Adrenal gland (tissue), 12 donors: Measurements from ENCODE around the gene CHDH. TPM values are rescaled to one million over a fixed set of nuclear protein-coding genes. Genes with fewer than 3 reads are reported as not detected.

ENCODE experiments used
- DNase-seq, 7 donors: peaks; one replicate each; pipeline ENCODE4 v3.0.0-alpha.2; 2019 to 2020
- H3K27ac ChIP-seq, 5 donors: fragments of 200-600 bp; sonication (generic) in 4 of 5; 1 replicate in 3 of 5; 2 replicates in 2 of 5; pipeline versions ENCODE4 v1.5.1 to v1.8.0; 2016 to 2020; ENCODE audit warnings: mild to moderate bottlenecking in 1 of 5
- H3K27me3 ChIP-seq: fragments of 200-600 bp; 2 replicates; pipeline ENCODE4 v1.8.0; 2021
- H3K36me3 ChIP-seq, 2 donors: fragments of 200-600 bp; replicated peaks in 1 of 2; 1 replicate in 1 of 2; 2 replicates in 1 of 2; pipeline versions ENCODE4 v1.5.1 to v1.8.0; 2018 to 2022
- H3K4me1 ChIP-seq, 2 donors: fragments of 200-600 bp; replicated peaks in 1 of 2; 1 replicate in 1 of 2; 2 replicates in 1 of 2; pipeline versions ENCODE4 v1.5.1 to v1.8.0; 2018 to 2021
- H3K4me3 ChIP-seq, 4 donors: fragments of 200-600 bp; sonication (generic) in 3 of 4; one replicate each; pipeline ENCODE4 v1.5.1; 2016 to 2018
- H3K9me3 ChIP-seq, 3 donors: fragments of 200-600 bp; sonication (generic) in 1 of 3; replicated peaks in 1 of 3; 1 replicate in 2 of 3; 2 replicates in 1 of 3; pipeline versions ENCODE4 v1.5.1 to v1.8.0; 2016 to 2021
- POLR2A ChIP-seq, 2 donors: fragments of 450-650 bp; IDR thresholded peaks; one replicate each; pipeline ENCODE4 v1.6.1; 2017; ENCODE audit warnings: antibody characterized with exemption in 2 of 2, mild to moderate bottlenecking in 2 of 2, moderate library complexity in 1 of 2
- WGBS, 4 donors: extraction: QIAGEN DNeasy Blood & Tissue Kit in 2 of 4; methylation state at CpG; one replicate each; pipeline versions ENCODE4 v1.1.5 to v1.1.7; 2013 to 2017; 5-methylcytosine and 5-hydroxymethylcytosine counted together
- intact Hi-C, 2 donors: fragments of 100-400 bp; cut with DNase I; formaldehyde crosslinking; loops; one replicate each; pipeline versions ENCODE4 v1.14.1 to v1.15.0; 2022 to 2023
- polyA plus RNA-seq, 3 donors: library from polyadenylated mRNA; stranded (reverse); fragments of 200-250 nt in 2 of 3; fragments of 350-450 nt in 1 of 3; fragmentation: Illumina TruSeq in 1 of 3; extraction: RNeasy Lipid Tissue Mini Kit (QIAGEN cat#74804) in 1 of 3; gene quantifications; one replicate each; pipeline ENCODE4 v1.2.3, GENCODE V29; 2013 to 2014
- total RNA-seq, 9 donors: library from RNA; depleted of rRNA in 4 of 9; stranded (reverse); fragments of >200 nt in 4 of 9; fragments of 120-200 nt in 1 of 9; fragmentation: NEBNext Ultra II Directional in 1 of 9; extraction: Animal tissue kit (Norgen Biotek cat#: 25700) in 1 of 9; gene quantifications; one replicate each; pipeline versions ENCODE4 v1.1.0 to v1.2.4, GENCODE V29; 2013 to 2023
- TF ChIP-seq, protein P1 (sequence below), 6 experiments: fragments of 450-650 bp in 4 of 6; fragments of 200-600 bp in 2 of 6; sonication (generic) in 1 of 6; IDR thresholded peaks; 1 replicate in 5 of 6; 2 replicates in 1 of 6; pipeline versions ENCODE4 v1.5.1 to v1.8.0; 2016 to 2021; ENCODE audit warnings: antibody characterized with exemption in 6 of 6, mild to moderate bottlenecking in 2 of 6, moderate library complexity in 1 of 6
- donor health status: healthy with polysubstance abuse.
- donor health status: Bipolar disorder and iron deficiency.
- donor health status: DM: yes; HTN: yes; CAD: no.
- donor health status: DM: no; HTN: no; CAD: no.
- donor health status: DM: no; HTN: no; CAD: no.
- donor health status: DM: yes; HTN: yes; CAD: no.

Gene CHDH
- total and polyA plus RNA-seq, 12 donors: 0.17 to 29.6 (median 5.3) TPM

DNA sequence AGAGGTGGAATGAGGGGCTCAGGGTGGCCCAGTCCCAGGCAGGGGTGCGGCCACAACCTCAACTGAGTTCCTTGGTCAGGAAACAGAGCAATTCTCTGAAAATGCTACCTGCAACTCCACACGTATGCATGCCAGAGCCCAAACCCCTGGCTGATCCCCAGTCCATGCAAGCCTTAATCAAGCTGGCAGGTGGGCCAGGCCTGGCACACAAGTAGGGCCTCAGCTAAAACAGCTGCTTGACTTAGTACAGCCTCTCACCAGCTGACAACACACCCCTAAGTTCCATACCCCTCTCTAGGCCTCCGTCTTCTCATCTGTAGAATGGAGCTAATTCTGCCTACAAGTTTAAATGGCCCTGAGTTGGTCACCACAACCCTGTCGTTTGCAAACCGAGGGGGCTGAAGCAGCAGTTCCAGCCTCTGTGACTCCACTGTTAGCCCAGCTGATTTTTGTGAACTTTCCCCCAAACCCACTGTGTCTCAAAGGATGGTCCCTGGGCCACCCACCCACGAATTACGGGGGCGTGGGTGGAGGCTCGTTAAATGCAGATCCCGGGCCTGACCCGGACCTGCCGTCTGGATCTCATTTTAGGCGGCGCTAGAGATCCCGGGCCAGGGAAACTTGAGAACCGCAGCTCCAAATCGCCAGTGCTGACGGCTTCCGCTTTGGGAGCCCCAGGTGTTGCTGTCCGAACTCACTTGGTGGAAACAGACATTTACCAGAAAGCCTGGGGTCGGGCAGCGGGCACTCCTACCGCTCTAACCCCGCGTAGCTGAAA is 927 bp downstream of the CHDH start:
- intact Hi-C loops: no loop called here
- DNase-seq: peak; percentile 49 to 78 (median 67)
- 20 to 24% (median 22%) methylated on average over 11 to 25 of the region's 25 CpGs for WGBS, 4 donors

GRCh38 chr3:53844262-53845102 is 1.7 kb downstream of the CHDH start:
- no peaks in the 10 kb centered on the region for H3K9me3 ChIP-seq
- TF ChIP-seq, protein P1, sequence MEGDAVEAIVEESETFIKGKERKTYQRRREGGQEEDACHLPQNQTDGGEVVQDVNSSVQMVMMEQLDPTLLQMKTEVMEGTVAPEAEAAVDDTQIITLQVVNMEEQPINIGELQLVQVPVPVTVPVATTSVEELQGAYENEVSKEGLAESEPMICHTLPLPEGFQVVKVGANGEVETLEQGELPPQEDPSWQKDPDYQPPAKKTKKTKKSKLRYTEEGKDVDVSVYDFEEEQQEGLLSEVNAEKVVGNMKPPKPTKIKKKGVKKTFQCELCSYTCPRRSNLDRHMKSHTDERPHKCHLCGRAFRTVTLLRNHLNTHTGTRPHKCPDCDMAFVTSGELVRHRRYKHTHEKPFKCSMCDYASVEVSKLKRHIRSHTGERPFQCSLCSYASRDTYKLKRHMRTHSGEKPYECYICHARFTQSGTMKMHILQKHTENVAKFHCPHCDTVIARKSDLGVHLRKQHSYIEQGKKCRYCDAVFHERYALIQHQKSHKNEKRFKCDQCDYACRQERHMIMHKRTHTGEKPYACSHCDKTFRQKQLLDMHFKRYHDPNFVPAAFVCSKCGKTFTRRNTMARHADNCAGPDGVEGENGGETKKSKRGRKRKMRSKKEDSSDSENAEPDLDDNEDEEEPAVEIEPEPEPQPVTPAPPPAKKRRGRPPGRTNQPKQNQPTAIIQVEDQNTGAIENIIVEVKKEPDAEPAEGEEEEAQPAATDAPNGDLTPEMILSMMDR (IDR thresholded peaks at IDR 0.05): no peak
- no peak for TF ChIP-seq POLR2A (IDR thresholded peaks at IDR 0.05)
- H3K4me3 ChIP-seq: peak overlapping the region in 1 of 4 donors; percentile 90
- peak in 1 of 7 donors; percentile 50 for DNase-seq
- peak overlapping the region in 1 of 5 donors; percentile 78 for H3K27ac ChIP-seq
- H3K27me3 ChIP-seq: no peaks in the 10 kb centered on the region
- H3K4me1 ChIP-seq: peaks cover 7 to 13% of the 10 kb centered on the region in 2 donors
- H3K36me3 ChIP-seq: no peaks in the 10 kb centered on the region
- WGBS, 4 donors: 74 to 92% (median 90%) methylated on average over 4 to 9 of the region's 9 CpGs
- intact Hi-C loops: no loop called here

More for the DNA sequence above, 927 bp downstream of the CHDH start:
- H3K9me3 ChIP-seq: no peaks in the 10 kb centered on the region
- H3K4me3 ChIP-seq: peak overlapping the region in 2 of 4 donors; percentile 55 to 90
- no peaks in the 10 kb centered on the region for H3K36me3 ChIP-seq
- TF ChIP-seq, protein P1 (IDR thresholded peaks at IDR 0.05): peak in 4 of 6 experiments; percentile 8 to 31 (median 22)
- TF ChIP-seq POLR2A (IDR thresholded peaks at IDR 0.05): no peak
- peak overlapping the region in 3 of 5 donors; percentile 69 to 78 (median 73) for H3K27ac ChIP-seq
- H3K27me3 ChIP-seq: no peaks in the 10 kb centered on the region
- peaks cover 7 to 13% of the 10 kb centered on the region in 2 donors for H3K4me1 ChIP-seq

DNA sequence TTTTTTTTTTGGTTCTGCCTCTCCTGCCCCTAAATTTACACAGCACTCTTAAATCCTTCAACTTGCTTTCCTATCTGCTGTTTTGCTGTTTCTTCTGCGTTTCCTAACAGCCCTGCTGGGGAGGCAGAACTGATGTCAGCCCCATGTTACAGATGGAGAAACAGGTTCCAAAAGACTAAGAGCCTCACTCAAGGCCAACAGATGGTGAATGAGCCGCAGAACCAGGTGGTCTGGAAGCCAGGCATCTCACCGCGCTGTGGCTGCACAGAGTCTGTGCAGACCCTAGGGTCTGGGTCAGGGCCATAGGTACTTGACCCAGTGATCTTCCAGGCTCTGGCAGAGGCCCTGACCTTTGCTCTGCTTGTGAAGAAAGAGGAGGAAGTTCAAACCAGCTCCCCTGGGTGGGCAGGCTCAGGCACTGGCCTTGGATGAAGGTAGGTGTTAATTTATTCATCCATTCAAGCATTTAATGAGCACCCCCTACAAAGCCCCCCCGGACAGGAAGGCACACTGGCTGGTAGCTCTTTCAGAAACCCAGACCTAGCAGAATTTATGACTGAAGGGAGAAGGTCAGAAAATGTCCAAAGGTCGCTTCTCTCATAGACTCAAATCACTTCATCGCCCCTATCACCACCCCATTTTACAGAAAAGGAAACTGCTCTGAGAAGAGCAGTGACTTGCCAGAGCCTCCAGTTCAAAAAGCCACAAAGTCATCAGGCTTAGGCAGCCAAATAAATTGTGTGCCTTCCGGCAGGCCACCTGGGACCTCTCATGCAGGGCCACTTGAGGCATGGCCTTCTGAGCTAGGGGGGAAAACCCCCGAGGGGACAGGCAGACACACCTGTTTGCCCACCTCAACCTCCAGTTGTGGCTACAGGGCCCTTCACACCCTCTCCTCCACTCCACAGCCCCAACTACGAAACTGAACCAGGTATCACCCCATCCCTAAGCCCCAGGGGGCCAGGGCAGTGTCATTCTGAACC is 2.7 kb downstream of the CHDH start:
- Histone ChIP-seq H3K27me3 (no peaks in the 10 kb centered on the region), H3K27ac (peak overlapping the region in 3 of 5 donors; percentile 8 to 78 (median 57)), H3K4me1 (peaks cover 7 to 13% of the 10 kb centered on the region in 2 donors), H3K4me3 (no peak overlapping the region), H3K9me3 (no peaks in the 10 kb centered on the region), H3K36me3 (no peaks in the 10 kb centered on the region)
- peak in 1 of 7 donors; percentile 51 for DNase-seq
- TF ChIP-seq, protein P1 (IDR thresholded peaks at IDR 0.05): no peak
- TF ChIP-seq POLR2A (IDR thresholded peaks at IDR 0.05): no peak
- intact Hi-C loops: no loop called here
- 73 to 78% (median 76%) methylated on average over 8 to 10 of the region's 10 CpGs for WGBS, 4 donors
